GOT3 (cell line): ENCODE measurements around the gene WNK3.

Experiments used
- DNase-seq: peaks from one replicate; lab custom pipeline; 2025; ENCODE audit warnings: mixed read lengths; lab: John Stamatoyannopoulos, UW

WNK3 gene

DNA sequence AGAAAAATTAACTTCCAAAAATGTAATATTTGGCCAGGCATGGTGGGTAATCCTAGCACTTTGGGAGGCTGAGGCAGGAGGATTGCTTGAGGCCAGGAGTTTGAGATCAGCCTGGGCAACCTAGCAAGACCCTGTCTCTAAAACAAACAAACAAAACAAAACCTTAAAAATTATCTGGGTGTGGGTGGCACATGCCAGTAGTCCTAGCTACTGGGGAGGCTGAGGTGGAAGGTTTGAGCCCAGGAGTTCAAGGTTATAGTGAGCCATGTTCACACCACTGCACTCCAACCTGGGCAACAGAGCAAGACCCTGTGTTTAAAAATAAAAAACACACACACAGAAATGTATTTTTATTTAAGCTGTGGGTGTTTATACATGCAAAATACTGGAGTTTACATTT, 186.8 kb downstream of the WNK3 start:
- DNase-seq = no peak

GRCh38 chrX:54166915-54167314, 190.9 kb downstream of the WNK3 start:
- DNase-seq = no peak

GRCh38 chrX:54157561-54157960, 200.3 kb downstream of the WNK3 start:
- no peak for DNase-seq
